Measurements from ENCODE around the gene MRNIP.

GRCh38 chr5:179902763-179903158 lies 44.1 kb upstream of the MRNIP start:
- TF ChIP-seq CTCF (IDR thresholded peaks at IDR 0.05; ENCODE audit: low read depth, low read length, poor library complexity, severe bottlenecking) (no peak), EZH2phosphoT487 (IDR thresholded peaks at IDR 0.05; ENCODE audit: borderline replicate concordance, low read length) (no peak)
